Lower lobe of right lung (tissue), 2 donors: ENCODE data around the gene MTARC1. TPM values are rescaled to one million over a fixed set of nuclear protein-coding genes. Genes with fewer than 3 reads are reported as not detected.

ENCODE experiments used
- ATAC-seq, 2 donors: fragments of 200-7000 bp; cut with Tn5 transposase; one replicate each; pipeline ENCODE4 v1.9.1; 2020 to 2022; ENCODE audit warnings: mild to moderate bottlenecking in 2 of 2, moderate library complexity in 2 of 2
- DNase-seq: peaks from one replicate; pipeline ENCODE4 v3.0.0-alpha.2; 2020
- H3K27ac ChIP-seq: fragments of 200-600 bp; one replicate; pipeline ENCODE4 v1.8.0; 2022
- H3K27me3 ChIP-seq: fragments of 200-600 bp; one replicate; pipeline ENCODE4 v1.8.0; 2022; ENCODE audit warnings: low read depth
- H3K36me3 ChIP-seq: fragments of 200-600 bp; one replicate; pipeline ENCODE4 v1.8.0; 2022; ENCODE audit warnings: mild to moderate bottlenecking
- H3K4me1 ChIP-seq: fragments of 200-600 bp; one replicate; pipeline ENCODE4 v1.8.0; 2022
- H3K4me3 ChIP-seq: fragments of 200-600 bp; one replicate; pipeline ENCODE4 v1.8.0; 2022; ENCODE audit warnings: mild to moderate bottlenecking
- H3K9me3 ChIP-seq: fragments of 200-600 bp; one replicate; pipeline ENCODE4 v1.8.0; 2022
- CTCF ChIP-seq: fragments of 200-600 bp; IDR thresholded peaks from one replicate; pipeline ENCODE4 v1.8.0; 2022; ENCODE audit warnings: antibody characterized with exemption, mild to moderate bottlenecking
- intact Hi-C: fragments of 100-400 bp; cut with DNase I; formaldehyde crosslinking; loops from one replicate; pipeline ENCODE4 v1.11.0; 2022
- total RNA-seq: library from RNA; stranded (reverse); fragmentation: NEBNext Ultra II Directional; extraction: Animal tissue kit (Norgen Biotek cat#: 25700); gene quantifications from one replicate; pipeline ENCODE4 v1.2.1, GENCODE V29; 2021
- donor health status: DM: no; HTN: yes; CAD: no; lungs with severe emphysema.

MTARC1 gene
- total RNA-seq, 1 donor from 2014 or later = 37.6 TPM

DNA sequence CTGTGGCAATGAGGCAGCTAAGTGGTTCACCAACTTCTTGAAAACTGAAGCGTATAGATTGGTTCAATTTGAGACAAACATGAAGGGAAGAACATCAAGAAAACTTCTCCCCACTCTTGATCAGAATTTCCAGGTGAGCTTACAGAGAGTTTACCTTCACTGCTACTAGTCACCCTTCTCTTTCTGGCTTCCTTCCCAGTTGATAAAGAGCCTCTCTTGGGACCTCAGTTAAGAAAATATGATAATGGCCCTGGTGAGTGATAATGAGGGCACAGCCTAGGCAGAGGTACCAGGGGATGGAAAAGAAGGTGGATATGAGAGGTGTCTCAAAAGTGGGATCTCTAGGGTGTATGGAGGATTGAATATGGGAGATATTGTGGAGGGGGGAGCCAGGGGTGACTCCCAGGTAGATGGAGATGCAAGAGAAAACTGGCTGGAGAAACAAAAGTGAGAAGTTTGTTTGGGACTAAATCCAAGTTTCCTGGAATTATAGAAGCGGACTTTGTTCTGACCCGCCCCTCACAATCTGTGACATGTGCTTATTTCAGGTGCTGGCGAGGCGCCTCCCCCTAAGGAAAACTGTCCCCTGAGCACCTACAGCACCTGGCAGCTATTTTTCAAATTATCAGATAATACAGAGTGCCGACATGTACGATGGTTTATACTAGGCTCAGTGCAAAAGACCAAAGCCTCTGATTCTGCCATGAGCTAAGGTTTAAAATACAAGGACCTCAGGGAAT, 24.9 kb upstream of the MTARC1 start:
- H3K4me1 ChIP-seq = peaks cover 3% of the 10 kb centered on the region
- H3K27me3 ChIP-seq = no peaks in the 10 kb centered on the region
- peaks cover 42% of the 10 kb centered on the region for H3K36me3 ChIP-seq
- DNase-seq (no peak), ATAC-seq (no peak)
- TF ChIP-seq CTCF = no peak
- H3K27ac ChIP-seq = no peak overlapping the region
- intact Hi-C loops = no loop called here
- H3K4me3 ChIP-seq = no peak overlapping the region
- H3K9me3 ChIP-seq = no peaks in the 10 kb centered on the region

DNA sequence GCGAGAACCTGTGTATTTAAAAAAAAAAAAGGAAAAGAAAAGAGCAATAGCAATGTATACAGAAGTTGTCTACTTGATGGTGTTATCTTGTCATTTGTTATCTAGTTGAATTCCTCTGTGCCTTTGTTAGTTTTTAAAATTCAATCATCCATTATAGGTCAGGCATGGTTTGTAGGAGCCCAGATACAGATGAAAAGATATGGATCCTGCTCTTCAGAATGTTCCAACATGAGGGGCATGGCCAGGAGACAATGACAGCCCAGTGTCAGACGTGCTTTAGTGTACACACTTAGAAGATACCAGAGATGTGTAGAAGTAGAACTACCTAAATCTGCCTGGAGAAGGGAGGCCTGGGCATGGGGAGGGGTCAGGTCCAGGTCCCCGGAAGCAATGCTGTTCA, 22.0 kb upstream of the MTARC1 start:
- H3K4me1 ChIP-seq = peaks cover 27% of the 10 kb centered on the region
- ATAC-seq (no peak), DNase-seq (no peak)
- peaks cover 45% of the 10 kb centered on the region for H3K36me3 ChIP-seq
- no peak for TF ChIP-seq CTCF
- intact Hi-C loops = no loop called here
- no peaks in the 10 kb centered on the region for H3K9me3 ChIP-seq
- no peak overlapping the region for H3K27ac ChIP-seq
- no peak overlapping the region for H3K4me3 ChIP-seq
- H3K27me3 ChIP-seq = no peaks in the 10 kb centered on the region

DNA sequence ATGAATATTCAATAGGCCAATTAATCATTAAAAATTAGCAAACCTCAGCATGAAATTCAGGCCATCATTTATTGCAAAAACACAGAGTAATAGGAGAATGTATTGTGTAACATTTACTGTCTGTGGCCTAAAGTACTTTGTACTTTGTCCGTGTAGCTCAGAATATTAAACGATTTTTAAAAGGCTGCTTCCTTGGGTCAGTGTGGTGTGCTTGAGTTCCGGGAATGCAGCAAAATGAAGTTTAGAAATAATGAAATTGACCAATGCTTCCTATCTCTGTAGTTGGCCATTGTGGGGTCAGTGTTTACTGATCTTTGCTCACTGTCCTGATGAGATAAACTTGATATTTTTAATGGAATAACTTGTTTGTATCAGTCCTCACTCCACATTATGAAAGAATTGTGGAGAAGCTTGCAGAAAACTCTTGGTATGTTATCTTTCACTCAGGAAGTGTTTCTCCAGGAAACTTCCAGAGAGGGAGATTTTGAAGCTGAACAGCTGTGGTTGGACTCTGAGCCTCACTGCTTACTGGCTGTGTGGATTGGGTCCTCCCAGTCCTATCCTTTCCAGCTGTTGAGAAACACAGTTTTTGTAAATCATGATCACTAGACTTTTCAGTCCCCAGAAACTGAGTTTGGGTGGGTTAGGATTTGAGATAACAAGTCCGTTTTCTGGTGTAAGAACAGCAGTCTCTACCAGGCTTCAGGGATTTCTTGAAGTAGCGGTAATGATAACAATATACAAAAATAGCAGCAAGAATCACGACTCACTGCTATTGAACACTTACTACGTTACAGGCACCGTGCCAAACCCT, 19.2 kb upstream of the MTARC1 start:
- H3K27me3 ChIP-seq = no peaks in the 10 kb centered on the region
- peaks cover 61% of the 10 kb centered on the region for H3K36me3 ChIP-seq

GRCh38 chr1:220768126-220768601, 18.5 kb upstream of the MTARC1 start:
- DNase-seq (no peak), ATAC-seq (peak; percentile 54 to 80)
- intact Hi-C loops = no loop called here
- Histone ChIP-seq H3K4me3 (no peak overlapping the region), H3K4me1 (peaks cover 27% of the 10 kb centered on the region), H3K9me3 (no peaks in the 10 kb centered on the region), H3K27ac (peak overlapping the region; percentile 21), H3K27me3 (no peaks in the 10 kb centered on the region), H3K36me3 (peaks cover 61% of the 10 kb centered on the region)
- peak; percentile 17 for TF ChIP-seq CTCF

More for the DNA sequence above, 19.2 kb upstream of the MTARC1 start:
- H3K4me3 ChIP-seq = no peak overlapping the region
- ATAC-seq (peak; percentile 75 to 76), DNase-seq (no peak)
- H3K9me3 ChIP-seq = no peaks in the 10 kb centered on the region
- H3K27ac ChIP-seq = peak overlapping the region; percentile 21
- no peak for TF ChIP-seq CTCF
- intact Hi-C loops = no loop called here
- peaks cover 27% of the 10 kb centered on the region for H3K4me1 ChIP-seq

DNA sequence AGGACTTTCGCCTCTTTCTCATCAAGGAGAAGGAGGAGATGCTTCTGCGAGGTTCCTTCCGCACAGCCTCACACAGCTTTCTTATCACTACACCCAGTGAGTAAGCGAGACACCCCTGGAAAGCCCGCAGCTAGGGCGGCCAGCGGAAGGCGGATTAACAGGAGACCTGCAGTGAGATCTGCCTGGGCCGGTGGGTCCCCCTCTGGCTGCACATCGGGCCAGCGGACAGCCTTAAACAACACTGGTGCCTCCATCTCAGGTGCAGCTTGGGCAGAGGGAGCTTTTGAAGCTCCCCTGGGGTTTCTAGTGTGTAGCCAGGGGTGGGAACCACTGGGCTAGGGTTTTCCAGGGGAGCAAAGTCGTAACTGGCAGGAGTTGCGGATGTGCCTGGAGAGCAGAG, 17.5 kb upstream of the MTARC1 start:
- Histone ChIP-seq H3K27ac (no peak overlapping the region), H3K4me1 (peaks cover 27% of the 10 kb centered on the region), H3K27me3 (no peaks in the 10 kb centered on the region), H3K9me3 (no peaks in the 10 kb centered on the region), H3K4me3 (no peak overlapping the region), H3K36me3 (peaks cover 55% of the 10 kb centered on the region)
- DNase-seq (no peak), ATAC-seq (no peak)
- intact Hi-C loops = no loop called here
- no peak for TF ChIP-seq CTCF
